Transverse colon (tissue), 3 donors: ENCODE results near the gene PIK3AP1.

Experiments used
- CTCF ChIP-seq, 5 experiments: fragments of 200-600 bp in 3 of 5; fragments of 450-650 bp in 2 of 5; sonication (generic) in 3 of 5; IDR thresholded peaks; 1 replicate in 2 of 5; 2 replicates in 3 of 5; pipeline ENCODE4 v1.5.1; 2016 to 2017; ENCODE audit warnings: antibody characterized with exemption in 5 of 5, inconsistent platforms in 3 of 5, mild to moderate bottlenecking in 2 of 5, moderate library complexity in 1 of 5
- EP300 ChIP-seq: sonication (generic); formaldehyde crosslinking; IDR thresholded peaks from one replicate; pipeline ENCODE4 v1.6.1; 2017; ENCODE audit warnings: antibody characterized with exemption, low read depth

GRCh38 chr10:96641396-96642295, 78.7 kb downstream of the PIK3AP1 start:
- no peak for TF ChIP-seq CTCF (IDR thresholded peaks at IDR 0.05)
- no peak for TF ChIP-seq EP300
